HG03280 (cell line): ENCODE measurements around the gene ATG2B.

Experiments used
- ATAC-seq: cut with Tn5 transposase; IDR thresholded peaks from one replicate; pipeline ENCODE4 v1.9.1; 2021; ENCODE audit warnings: mild to moderate bottlenecking, moderate library complexity; ENCODE audit not compliant: unreplicated experiment

ATG2B gene

DNA sequence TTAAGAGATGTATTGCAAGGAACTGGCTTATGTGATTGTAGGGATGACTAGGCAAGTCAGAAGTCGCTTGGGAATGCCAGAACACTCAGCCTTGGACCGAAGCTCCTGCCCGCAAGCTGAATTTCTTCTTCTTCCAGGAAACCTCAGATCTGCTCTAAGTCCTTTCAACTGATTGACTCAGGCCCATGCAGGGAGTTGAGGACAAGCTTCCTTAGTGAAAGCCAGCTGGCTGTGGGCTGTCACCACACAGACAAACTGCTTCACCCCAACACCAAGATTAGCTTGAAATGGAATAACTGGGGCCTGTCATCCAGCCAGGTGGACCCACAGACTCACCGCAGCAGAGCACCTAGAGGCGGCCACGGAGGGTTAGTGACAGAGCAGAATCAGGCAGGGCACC lies 133.8 kb downstream of the ATG2B start:
- ATAC-seq, result no peak
